ENCODE results near the gene LTB4R2.

Gene LTB4R2

DNA sequence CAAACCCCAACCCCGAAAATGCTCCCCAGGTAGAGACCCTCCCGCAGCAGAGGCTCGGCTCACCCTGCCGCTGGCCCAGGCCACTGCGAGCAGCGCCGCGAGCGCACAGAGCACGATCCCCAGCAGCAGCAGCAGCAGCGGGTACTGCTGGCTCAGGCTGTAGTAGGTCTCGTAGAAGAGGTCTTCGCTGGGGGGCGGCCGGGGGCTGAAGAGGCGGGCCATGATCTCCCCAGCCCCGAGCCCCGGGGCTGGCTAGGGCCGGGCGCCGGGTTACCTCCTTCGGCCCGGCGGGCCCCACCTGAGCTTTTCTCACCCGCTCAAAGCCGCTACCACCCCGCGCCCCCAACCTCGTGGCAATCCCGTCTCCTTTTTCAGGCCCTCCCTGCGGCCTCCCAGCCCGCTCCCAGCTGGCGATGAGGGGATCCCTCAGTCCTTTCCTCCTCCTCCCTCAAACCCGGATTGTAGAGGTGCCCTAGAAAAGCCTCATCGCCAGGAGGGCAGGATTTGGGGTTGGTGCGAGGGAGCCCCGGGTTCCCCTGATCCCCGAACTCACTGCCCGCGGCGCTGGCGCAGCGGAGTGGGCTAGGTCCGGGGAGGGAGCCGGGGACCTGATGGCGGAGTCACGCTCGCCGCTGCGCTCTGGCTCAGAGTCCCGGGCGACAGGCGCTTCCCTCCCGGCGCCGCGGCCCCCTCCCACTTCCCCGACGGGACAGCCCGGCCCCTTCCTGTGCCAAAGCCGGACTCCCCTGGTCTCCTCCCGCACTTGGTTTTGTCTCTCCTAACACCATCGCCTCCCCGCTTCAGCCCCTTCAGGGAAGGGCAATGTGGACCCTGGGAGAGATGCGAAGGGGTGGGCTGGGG is 24.7 kb downstream of the LTB4R2 start, which contains the start of gene ADCY4:
TSS of gene ADCY4 (minus strand) at position 641 of the 861 bp plus-strand sequence. CDS start at position 222, 419 bp downstream.
- Mint-ChIP-seq H3K4me1 (peaks cover 67% of the 10 kb centered on the region), H3K9me3 (no peaks in the 10 kb centered on the region), H3K27me3 (peaks cover 69% of the 10 kb centered on the region), H3K27ac (peak within 1 kb of the TSS in 1 of 2 donors; percentile 34), H3K4me3 (peak within 1 kb of the TSS; percentile 65 to 72)
- ATAC-seq (peak; percentile 39), DNase-seq (no peak)

DNA sequence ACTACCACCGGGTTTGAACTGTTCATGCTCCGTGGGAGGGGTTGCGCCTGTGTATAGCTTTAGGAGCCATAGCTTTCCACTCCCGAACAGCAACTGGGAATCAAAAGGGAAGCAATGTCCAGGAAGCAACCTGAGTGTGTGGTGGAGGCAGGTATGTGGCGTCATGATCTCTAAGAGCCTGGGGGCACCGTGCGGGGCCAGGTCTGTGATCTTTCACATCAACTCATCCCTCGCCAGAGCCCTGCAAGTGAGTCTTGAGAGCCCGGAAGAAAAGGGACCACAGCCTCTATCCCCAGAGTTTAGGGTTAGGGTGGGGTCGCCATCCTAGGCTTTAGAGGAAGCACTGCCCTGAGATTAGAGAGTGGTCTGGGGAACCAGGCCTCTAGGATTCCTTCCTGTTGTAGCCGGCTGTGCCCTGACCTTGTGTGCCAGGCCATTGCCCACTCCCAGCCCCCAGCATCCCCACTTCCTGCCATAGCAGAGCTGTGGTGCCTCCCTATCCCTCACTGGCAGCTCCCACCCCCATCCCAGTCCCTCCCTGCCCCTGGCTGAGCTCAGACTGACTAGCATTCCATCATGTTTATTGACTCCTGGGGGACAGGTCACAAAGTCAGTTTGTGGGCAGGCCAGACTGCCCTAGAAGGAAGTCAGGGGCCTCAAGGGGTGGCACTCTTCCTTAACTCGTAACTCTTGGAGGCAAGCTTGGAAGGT is 25.7 kb downstream of the LTB4R2 start:
- no peak overlapping the region for H3K27ac Mint-ChIP-seq
- no peak for ATAC-seq
- no peak for DNase-seq
- H3K4me1 Mint-ChIP-seq = peaks cover 70% of the 10 kb centered on the region
- peaks cover 60% of the 10 kb centered on the region for H3K27me3 Mint-ChIP-seq
- peak overlapping the region in 1 of 2 donors; percentile 57 for H3K4me3 Mint-ChIP-seq
- no peaks in the 10 kb centered on the region for H3K9me3 Mint-ChIP-seq

DNA sequence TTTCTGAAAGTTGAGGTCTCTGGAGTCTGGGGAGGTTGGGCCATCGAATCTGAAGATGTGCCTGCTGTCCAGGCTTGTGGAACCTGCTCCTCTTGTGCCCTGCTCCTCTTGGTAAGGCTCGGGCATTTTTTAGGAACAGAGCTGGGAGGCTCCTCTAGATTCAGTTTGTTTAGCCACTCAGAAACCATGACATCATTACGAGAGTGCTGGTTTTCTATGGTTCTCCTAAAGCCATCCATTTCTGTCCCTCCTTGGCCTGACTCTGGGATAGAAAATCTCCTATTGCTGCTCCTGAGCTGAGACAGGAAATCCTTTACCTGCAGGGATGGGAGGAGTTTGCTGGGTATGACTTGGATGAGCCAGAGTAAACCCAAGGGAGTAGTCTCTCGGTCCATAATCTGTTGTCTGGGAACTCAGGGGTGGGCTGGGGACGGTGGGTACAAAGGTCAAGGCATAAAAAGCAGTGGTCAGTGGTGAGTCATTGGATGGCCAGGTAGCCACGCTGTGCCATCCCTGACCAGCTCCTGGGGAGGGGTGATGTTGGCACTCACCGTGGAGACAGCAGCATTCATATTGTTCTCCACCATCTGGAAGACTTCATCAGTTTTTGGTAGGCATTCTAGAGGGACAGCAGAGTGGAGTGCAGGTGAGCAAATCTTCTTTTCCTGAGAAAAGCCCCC is 27.3 kb downstream of the LTB4R2 start:
- ATAC-seq (no peak), DNase-seq (no peak)
- H3K4me3 Mint-ChIP-seq = no peak overlapping the region
- peaks cover 54% of the 10 kb centered on the region for H3K27me3 Mint-ChIP-seq
- H3K9me3 Mint-ChIP-seq = no peaks in the 10 kb centered on the region
- peaks cover 61% of the 10 kb centered on the region for H3K4me1 Mint-ChIP-seq
- no peak overlapping the region for H3K27ac Mint-ChIP-seq

DNA sequence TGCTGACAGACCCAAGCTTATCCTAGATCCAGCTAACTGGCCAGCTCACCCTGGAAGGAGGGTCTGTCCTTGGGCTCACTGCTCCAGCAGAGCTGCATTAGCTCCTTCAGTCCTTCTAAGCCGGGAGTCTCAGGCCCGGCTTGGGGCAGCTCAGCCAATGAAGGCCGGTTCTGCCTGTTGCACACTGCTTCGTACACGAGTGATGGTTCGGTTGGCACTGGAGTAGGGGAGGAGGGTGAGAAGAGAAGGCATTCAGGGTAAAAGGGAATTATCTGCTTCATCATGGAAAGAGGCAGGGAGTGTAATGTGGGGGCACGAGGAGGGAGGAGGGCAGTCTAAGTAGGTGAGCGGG is 27.9 kb downstream of the LTB4R2 start:
- Mint-ChIP-seq H3K27ac (no peak overlapping the region), H3K4me3 (no peak overlapping the region), H3K4me1 (peaks cover 56% of the 10 kb centered on the region), H3K27me3 (peaks cover 53% of the 10 kb centered on the region), H3K9me3 (no peaks in the 10 kb centered on the region)
- ATAC-seq (no peak), DNase-seq (no peak)

DNA sequence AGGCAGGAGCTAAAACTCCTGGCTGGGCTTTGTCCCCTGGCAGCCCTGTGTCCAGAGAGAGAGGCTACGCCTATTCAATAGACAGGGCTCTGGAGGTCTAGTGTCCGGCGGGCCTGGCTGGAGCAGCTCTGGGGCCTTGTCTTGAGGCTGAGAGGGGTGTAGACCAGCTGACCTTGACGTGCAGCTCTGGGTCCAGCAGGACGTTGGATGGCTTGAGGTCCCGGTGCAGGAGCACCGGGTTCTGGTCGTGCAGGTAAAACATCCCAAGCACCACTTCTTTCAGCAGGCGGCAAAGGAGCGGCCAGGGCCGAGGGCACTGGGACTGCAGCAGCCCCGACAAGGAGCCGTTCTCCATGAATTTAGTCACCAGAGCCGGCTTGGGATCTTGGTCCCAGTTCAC is 28.9 kb downstream of the LTB4R2 start:
- Mint-ChIP-seq H3K9me3 (no peaks in the 10 kb centered on the region), H3K4me3 (peak overlapping the region; percentile 88 to 92), H3K27me3 (peaks cover 43% of the 10 kb centered on the region), H3K4me1 (peaks cover 48% of the 10 kb centered on the region), H3K27ac (no peak overlapping the region)
- no peak for DNase-seq
- no peak for ATAC-seq

DNA sequence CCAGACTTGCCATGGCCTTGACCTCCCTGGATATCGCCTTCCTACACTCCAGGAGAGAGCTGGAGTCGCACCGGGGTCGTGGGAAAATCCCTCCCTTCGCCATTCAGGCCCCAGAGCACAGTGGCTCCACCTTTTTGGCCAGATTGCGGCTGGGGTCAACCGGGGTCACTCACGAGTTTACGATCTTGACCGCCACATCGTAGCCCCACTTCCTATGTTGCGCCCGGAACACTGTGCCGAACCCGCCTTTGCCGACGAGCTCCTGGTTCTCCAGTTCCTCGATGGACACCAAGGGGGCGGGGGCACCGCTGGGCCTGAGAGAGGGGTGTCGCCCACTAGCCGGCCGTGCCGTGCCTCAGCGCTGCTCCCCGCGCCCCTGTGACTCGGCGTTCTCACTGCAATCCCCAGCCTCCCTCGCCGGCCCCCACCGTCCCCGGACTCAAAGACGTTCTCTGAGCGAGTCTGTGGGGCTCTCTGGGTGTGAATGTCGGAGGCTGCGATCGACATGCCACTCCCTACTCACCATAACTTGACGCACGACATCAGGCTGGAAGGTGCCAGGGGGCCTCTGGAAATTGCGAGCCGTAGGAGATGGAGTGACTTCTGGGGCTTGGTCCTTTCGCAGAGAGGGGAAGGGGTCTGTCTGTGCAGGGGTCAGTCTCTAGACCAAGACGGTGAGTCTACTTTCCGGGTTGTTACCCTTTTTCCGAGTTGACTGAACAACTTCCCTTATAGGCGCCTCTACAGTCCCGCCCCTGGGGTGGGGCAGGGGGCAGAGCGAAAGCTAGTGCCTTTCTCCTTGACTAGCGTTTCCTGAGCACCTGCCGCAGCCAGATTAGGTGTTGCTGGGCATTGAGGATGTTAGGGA is 29.6 kb downstream of the LTB4R2 start, which contains the start of gene RIPK3:
TSS of gene RIPK3 (minus strand) at position 708 of the 868 bp plus-strand sequence. CDS start at position 543, 165 bp downstream.
- peaks cover 41% of the 10 kb centered on the region for H3K4me1 Mint-ChIP-seq
- H3K4me3 Mint-ChIP-seq = peak within 1 kb of the TSS; percentile 88 to 92
- peaks cover 37% of the 10 kb centered on the region for H3K27me3 Mint-ChIP-seq
- peak; percentile 53 to 55 for DNase-seq
- peak within 1 kb of the TSS in 1 of 2 donors; percentile 85 for H3K27ac Mint-ChIP-seq
- H3K9me3 Mint-ChIP-seq = no peaks in the 10 kb centered on the region
- peak; percentile 92 for ATAC-seq

DNA sequence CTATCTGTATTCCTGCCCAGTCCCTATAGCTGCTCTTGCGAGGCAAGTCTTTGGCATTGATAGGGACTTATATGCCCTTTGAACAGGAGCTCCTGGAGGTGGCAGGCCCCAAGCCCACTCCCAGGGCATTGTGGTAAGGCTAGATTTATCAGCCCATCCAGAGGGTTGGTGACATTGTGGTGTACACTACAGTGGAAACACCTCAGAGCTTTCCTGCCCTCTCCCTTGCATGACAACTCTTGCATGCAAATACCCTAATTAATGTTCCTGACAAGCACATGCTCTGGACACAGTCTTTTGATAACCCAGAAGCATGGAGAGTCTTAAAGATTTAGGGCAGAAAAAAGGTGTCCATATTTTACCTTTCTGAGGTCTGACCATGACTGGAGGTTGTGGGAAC is 30.7 kb downstream of the LTB4R2 start:
- H3K9me3 Mint-ChIP-seq = no peaks in the 10 kb centered on the region
- peaks cover 31% of the 10 kb centered on the region for H3K4me1 Mint-ChIP-seq
- DNase-seq = no peak
- H3K27me3 Mint-ChIP-seq = peaks cover 35% of the 10 kb centered on the region
- no peak overlapping the region for H3K27ac Mint-ChIP-seq
- no peak overlapping the region for H3K4me3 Mint-ChIP-seq
- no peak for ATAC-seq

DNA sequence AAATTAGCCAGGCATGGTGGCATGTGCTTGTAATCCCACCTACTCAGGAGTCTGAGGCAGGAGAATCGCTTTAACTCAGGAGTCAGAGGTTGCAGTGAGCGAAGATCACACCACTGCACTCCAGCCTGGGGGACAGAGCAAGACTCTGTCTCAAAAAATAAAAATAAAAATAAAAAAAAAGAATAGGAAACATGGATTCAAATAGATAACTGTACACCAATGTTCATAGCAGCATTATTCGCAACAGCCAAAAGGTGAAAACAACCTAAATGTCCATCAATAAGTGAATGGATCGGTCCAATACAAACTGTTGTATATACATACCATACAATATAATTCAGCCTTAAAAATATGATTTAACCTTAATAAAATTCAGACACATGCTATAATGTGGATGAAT is 32.9 kb downstream of the LTB4R2 start:
- H3K9me3 Mint-ChIP-seq = no peaks in the 10 kb centered on the region
- H3K4me3 Mint-ChIP-seq = no peak overlapping the region
- H3K27me3 Mint-ChIP-seq = peaks cover 24% of the 10 kb centered on the region
- peaks cover 24% of the 10 kb centered on the region for H3K4me1 Mint-ChIP-seq
- no peak overlapping the region for H3K27ac Mint-ChIP-seq
- ATAC-seq (no peak), DNase-seq (no peak)

DNA sequence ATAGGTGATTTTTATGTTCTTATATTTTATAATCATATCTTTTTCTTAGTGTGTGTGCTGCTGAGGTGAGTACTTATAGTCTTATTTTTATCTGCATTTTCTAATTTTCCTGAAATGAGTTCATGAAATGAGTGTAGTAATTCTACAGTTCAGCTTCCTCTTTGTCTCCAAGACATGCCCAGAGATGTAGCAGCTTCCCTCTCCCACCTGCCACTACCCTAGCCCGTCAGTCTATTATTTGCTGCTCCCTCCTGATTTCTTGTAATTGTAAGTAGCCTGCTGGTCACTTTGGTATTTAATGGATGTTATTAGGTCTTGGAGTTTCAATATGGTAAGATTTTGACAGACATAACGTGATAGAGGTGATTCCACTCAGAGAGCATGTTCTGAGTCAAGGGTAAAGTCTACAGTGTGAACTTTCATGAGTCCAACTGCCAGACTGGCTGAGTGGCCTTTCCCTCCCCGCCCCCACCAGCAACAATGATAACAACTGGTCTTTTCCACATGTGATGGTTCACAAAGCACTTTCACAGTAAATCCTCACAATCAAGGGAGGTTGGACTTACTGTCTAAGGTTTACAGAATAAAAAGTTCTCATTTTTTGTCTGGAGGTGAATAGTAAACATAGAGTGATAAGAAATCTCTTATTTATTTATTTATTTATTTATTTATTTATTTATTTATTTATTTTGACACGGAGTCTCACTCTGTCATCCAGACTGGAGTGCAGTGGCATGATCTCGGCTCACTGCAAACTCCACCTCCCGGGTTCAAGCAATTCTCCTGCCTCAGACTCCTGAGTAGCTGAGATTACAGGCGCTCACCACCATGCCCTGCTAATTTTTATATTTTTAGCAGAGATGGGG is 34.1 kb downstream of the LTB4R2 start:
- ATAC-seq = no peak
- Mint-ChIP-seq H3K4me3 (no peak overlapping the region), H3K4me1 (peaks cover 12% of the 10 kb centered on the region), H3K9me3 (no peaks in the 10 kb centered on the region), H3K27ac (peak overlapping the region in 1 of 2 donors; percentile 6), H3K27me3 (peaks cover 24% of the 10 kb centered on the region)
- DNase-seq = no peak

DNA sequence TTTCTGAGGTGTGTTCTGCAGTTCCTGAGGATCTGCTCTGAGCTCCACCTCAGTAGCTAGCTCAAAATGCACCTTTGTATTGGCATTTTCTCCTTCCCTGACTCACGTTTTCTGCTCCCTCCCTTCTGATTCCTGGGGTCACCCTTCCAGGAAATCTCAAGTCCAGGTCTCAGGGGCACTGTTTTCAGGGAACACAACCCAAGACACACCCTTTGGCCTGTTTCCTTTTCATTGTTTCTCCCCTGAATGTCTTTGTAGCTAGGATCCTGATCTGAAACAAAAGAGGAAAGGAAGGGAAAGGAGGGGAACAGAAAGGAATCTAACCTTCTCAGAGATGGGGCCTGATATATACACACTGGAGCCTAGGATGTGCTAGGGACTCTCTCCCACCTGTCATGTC is 37.2 kb downstream of the LTB4R2 start:
- H3K4me3 Mint-ChIP-seq = no peak overlapping the region
- H3K27me3 Mint-ChIP-seq = peaks cover 41% of the 10 kb centered on the region
- ATAC-seq (no peak), DNase-seq (no peak)
- H3K27ac Mint-ChIP-seq = no peak overlapping the region
- H3K9me3 Mint-ChIP-seq = no peaks in the 10 kb centered on the region
- no peaks in the 10 kb centered on the region for H3K4me1 Mint-ChIP-seq

DNA sequence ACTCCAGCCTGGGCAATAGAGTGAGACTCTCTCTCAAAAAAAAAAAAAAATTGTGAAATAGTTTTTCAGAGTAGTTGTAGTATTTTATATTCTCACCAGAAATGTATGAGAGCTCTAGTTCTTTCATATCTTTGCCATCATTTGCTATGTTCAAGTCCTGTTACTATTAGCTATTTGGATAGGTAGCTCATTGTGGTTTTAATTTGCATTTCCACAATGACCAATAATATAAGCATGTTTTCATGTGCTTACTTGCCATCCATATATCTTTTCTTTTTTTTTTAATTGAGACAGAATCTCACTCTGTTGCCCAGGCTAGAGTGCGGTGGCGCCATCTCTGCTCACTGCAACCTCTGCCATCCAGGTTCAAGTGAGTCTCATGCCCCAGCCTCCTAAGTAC is 38.2 kb downstream of the LTB4R2 start:
- Mint-ChIP-seq H3K9me3 (no peaks in the 10 kb centered on the region), H3K27me3 (peaks cover 45% of the 10 kb centered on the region), H3K27ac (no peak overlapping the region), H3K4me3 (no peak overlapping the region), H3K4me1 (no peaks in the 10 kb centered on the region)
- ATAC-seq (no peak), DNase-seq (no peak)

DNA sequence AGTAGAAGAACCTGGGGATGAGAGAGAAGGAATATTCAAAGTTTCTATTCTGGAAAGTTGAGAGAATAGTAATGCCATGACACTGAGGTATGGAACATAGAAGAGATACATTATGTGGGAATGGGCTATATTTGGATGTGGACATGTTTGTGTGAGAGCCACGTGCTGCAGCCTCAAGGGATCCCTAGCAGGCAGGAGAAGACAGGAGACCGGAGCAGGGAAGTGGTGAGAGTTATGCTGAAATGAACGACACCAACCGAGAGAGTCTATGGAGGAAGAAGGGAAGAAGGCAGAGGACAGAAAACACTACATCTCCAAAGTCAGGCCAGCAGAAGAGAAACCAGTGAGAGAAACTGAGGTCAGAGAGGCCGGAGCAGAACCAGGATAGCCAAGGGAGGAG is 39.8 kb downstream of the LTB4R2 start:
- ATAC-seq (no peak), DNase-seq (no peak)
- no peak overlapping the region for H3K27ac Mint-ChIP-seq
- H3K9me3 Mint-ChIP-seq = no peaks in the 10 kb centered on the region
- peaks cover 6% of the 10 kb centered on the region for H3K4me1 Mint-ChIP-seq
- H3K4me3 Mint-ChIP-seq = no peak overlapping the region
- peaks cover 51% of the 10 kb centered on the region for H3K27me3 Mint-ChIP-seq

DNA sequence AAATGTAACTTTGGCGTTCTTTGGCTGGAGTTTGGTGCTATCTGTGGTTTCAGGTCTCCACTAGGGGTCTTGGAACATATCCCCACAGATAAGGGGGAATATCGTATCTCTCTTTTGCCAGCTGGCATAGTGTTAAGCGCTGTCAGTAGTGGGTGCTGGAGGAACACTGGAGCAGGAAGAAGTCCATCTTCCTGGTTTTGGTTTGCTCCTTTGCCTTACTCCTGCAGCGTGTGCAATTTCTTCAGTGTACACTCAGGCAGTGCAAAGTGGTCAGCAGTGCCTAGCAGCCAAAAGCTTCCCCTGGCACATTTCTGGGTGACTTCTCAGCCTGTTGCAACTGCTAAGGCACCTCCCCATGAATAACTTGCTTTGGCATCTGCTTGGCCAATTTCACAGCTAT is 41.6 kb downstream of the LTB4R2 start:
- H3K9me3 Mint-ChIP-seq = no peaks in the 10 kb centered on the region
- no peak for ATAC-seq
- peaks cover 44% of the 10 kb centered on the region for H3K27me3 Mint-ChIP-seq
- H3K4me3 Mint-ChIP-seq = no peak overlapping the region
- DNase-seq = no peak
- peaks cover 6% of the 10 kb centered on the region for H3K4me1 Mint-ChIP-seq
- H3K27ac Mint-ChIP-seq = no peak overlapping the region

Measured in stimulated activated naive CD8-positive, alpha-beta T cell treated with anti-CD3 and anti-CD28 coated beads, Interleukin-15, amount 100 ng/mL, for 72 hours (primary cell).